Caco-2 (cell line): Measurements from ENCODE around the gene TAF6. TPM values are rescaled to one million over a fixed set of nuclear protein-coding genes. Genes with fewer than 3 reads are reported as not detected.
A peak's percentile ranks its signal among the peaks of the same experiment; 100 is the strongest.

Experiments used
- BruUV-seq: library from RNA; stranded (reverse); fragments of 400-500 nt; replicated peaks from 2 replicates; lab custom pipeline; 2021; lab: Mats Ljungman, UMichigan
- CTCF ChIA-PET: fragments of 300-600 bp; sonication (Branson Sonifier 250); formaldehyde crosslinking; loops from one replicate; lab custom pipeline; 2022; ENCODE audit warnings: antibody characterized with exemption; lab: Charles Lee
- POLR2A ChIA-PET: fragments of 300-600 bp; sonication (Branson Sonifier 250); formaldehyde crosslinking; loops from one replicate; lab custom pipeline; 2022; ENCODE audit warnings: antibody characterized with exemption; lab: Charles Lee
- DNase-seq, 2 experiments: peaks; one replicate each; pipeline versions ENCODE4 v3.0.0 to v3.0.0-alpha.2; 2020 to 2022
- H3K27me3 ChIP-seq: replicated peaks from 2 replicates; pipeline ENCODE4 v1.6.0; 2011; ENCODE audit warnings: low read length; ENCODE audit not compliant: control insufficient read depth, insufficient read depth
- H3K36me3 ChIP-seq: 2 replicates; pipeline ENCODE4 v1.5.1; 2011; ENCODE audit warnings: low read length; ENCODE audit not compliant: control insufficient read depth, insufficient read depth
- H3K4me1 ChIP-seq: fragments of 250-450 bp; sonication (Bioruptor Pico); 2 replicates; pipeline ENCODE4 v1.5.1; 2020; ENCODE audit warnings: mild to moderate bottlenecking
- H3K4me3 ChIP-seq: 2 replicates; pipeline ENCODE4 v1.5.1; 2011; ENCODE audit warnings: low read depth, mild to moderate bottlenecking, control low read depth, low read length
- H3K9me3 ChIP-seq: fragments of 250-450 bp; sonication (Bioruptor Pico); 2 replicates; pipeline ENCODE4 v1.5.1; 2020; ENCODE audit warnings: mild to moderate bottlenecking, moderate library complexity
- H3K27ac Mint-ChIP-seq: one replicate; pipeline ENCODE4 v1.8.0; 2022; ENCODE audit warnings: mixed read lengths; ENCODE audit not compliant: unreplicated experiment
- H3K27me3 Mint-ChIP-seq: one replicate; pipeline ENCODE4 v1.8.0; 2022; ENCODE audit warnings: mixed read lengths; ENCODE audit not compliant: insufficient read depth, unreplicated experiment
- H3K36me3 Mint-ChIP-seq: one replicate; pipeline ENCODE4 v1.8.0; 2022; ENCODE audit warnings: mild to moderate bottlenecking, mixed read lengths; ENCODE audit not compliant: insufficient read depth, unreplicated experiment
- H3K4me1 Mint-ChIP-seq: one replicate; pipeline ENCODE4 v1.8.0; 2022; ENCODE audit warnings: low read depth, mixed read lengths; ENCODE audit not compliant: unreplicated experiment
- H3K4me3 Mint-ChIP-seq: one replicate; pipeline ENCODE4 v1.8.0; 2022; ENCODE audit warnings: mild to moderate bottlenecking, moderate library complexity, mixed read lengths; ENCODE audit not compliant: unreplicated experiment
- H3K9me3 Mint-ChIP-seq: one replicate; pipeline ENCODE4 v1.8.0; 2022; ENCODE audit warnings: mixed read lengths; ENCODE audit not compliant: unreplicated experiment
- intact Hi-C: fragments of 100-400 bp; cut with micrococcal nuclease; formaldehyde crosslinking; loops from one replicate; pipeline ENCODE4 v1.10.0; 2022; ENCODE audit not compliant: unreplicated experiment
- total RNA-seq: library from RNA; stranded (reverse); gene quantifications from 2 replicates; pipeline ENCODE4 v1.2.3, GENCODE V29; 2022
- TF ChIP-seq, protein P1 (sequence below), 2 experiments: fragments of 200-600 bp in 1 of 2; IDR thresholded peaks; 1 replicate in 1 of 2; 2 replicates in 1 of 2; pipeline versions ENCODE4 v1.5.1 to v1.8.0; 2011 to 2022; ENCODE audit warnings: antibody characterized with exemption in 1 of 2, control low read depth in 1 of 2, inconsistent platforms in 1 of 2, low read depth in 1 of 2, low read length in 1 of 2, mild to moderate bottlenecking in 1 of 2, moderate library complexity in 1 of 2; ENCODE audit not compliant: insufficient read depth in 1 of 2, severe bottlenecking in 1 of 2, unreplicated experiment in 1 of 2

The TAF6 gene
- total RNA-seq, 1 experiment from 2014 or later: 81.2 TPM

- TF ChIP-seq, protein P1, sequence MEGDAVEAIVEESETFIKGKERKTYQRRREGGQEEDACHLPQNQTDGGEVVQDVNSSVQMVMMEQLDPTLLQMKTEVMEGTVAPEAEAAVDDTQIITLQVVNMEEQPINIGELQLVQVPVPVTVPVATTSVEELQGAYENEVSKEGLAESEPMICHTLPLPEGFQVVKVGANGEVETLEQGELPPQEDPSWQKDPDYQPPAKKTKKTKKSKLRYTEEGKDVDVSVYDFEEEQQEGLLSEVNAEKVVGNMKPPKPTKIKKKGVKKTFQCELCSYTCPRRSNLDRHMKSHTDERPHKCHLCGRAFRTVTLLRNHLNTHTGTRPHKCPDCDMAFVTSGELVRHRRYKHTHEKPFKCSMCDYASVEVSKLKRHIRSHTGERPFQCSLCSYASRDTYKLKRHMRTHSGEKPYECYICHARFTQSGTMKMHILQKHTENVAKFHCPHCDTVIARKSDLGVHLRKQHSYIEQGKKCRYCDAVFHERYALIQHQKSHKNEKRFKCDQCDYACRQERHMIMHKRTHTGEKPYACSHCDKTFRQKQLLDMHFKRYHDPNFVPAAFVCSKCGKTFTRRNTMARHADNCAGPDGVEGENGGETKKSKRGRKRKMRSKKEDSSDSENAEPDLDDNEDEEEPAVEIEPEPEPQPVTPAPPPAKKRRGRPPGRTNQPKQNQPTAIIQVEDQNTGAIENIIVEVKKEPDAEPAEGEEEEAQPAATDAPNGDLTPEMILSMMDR (IDR thresholded peaks at IDR 0.05; ENCODE audit: insufficient read depth in 1 of 2, low read depth in 1 of 2, low read length in 1 of 2, severe bottlenecking in 1 of 2, unreplicated experiment in 1 of 2): peak; percentile 89 to 91
- Histone ChIP-seq H3K36me3 (peaks cover 1% of the 10 kb centered on the region), H3K4me3 (peak within 1 kb of the TSS; percentile 74), H3K27me3 (no peaks in the 10 kb centered on the region), H3K4me1 (peaks cover 24% of the 10 kb centered on the region), H3K9me3 (0 out of 2 replicates have a peak, but pooled peaks cover 4% of the 10 kb centered on the region)
- CTCF ChIA-PET: interaction anchor here (0.7 to 1.2 kb wide), 3 partner anchors 19 to 166 kb away, joined by 3 to 7 read pairs (median 4); partner anchors contain the start of genes AP4M1 and MCM7
- DNase-seq: peak; percentile 99
- Mint-ChIP-seq H3K9me3 (no peaks in the 10 kb centered on the region), H3K4me1 (peaks cover 14% of the 10 kb centered on the region), H3K27me3 (no peaks in the 10 kb centered on the region), H3K4me3 (peak within 1 kb of the TSS; percentile 83), H3K27ac (peak within 1 kb of the TSS; percentile 46), H3K36me3 (peaks cover 59% of the 10 kb centered on the region)
- no TSS peak for BruUV-seq
- POLR2A ChIA-PET: interaction anchor here (1.0 to 1.2 kb wide), 3 partner anchors 20 to 67 kb away, joined by 3 to 13 read pairs (median 4); partner anchors contain the start of genes AP4M1, LAMTOR4, MCM7 and ZSCAN21
- intact Hi-C loops: loop anchor here (1.0 to 2.0 kb wide), 4 partner anchors 19 to 163 kb away; partner anchors contain the start of genes AP4M1, MCM7, TRIM4 and ZSCAN21
Measured at GRCh38 chr7:100081535-100082102, 37.5 kb downstream of the TAF6 start, which contains the start of gene ZNF3. ZNF3 (minus strand) TSS chr7:100081723; CDS start chr7:100077357, 4,366 bp downstream.

GRCh38 chr7:100080907-100081534, 38.1 kb downstream of the TAF6 start:
- intact Hi-C loops: loop anchor here (1.0 to 2.0 kb wide), 4 partner anchors 20 to 162 kb away; partner anchors contain the start of genes AP4M1, MCM7, TRIM4 and ZSCAN21
- peaks cover 65% of the 10 kb centered on the region for H3K36me3 Mint-ChIP-seq
- Histone ChIP-seq H3K27me3 (no peaks in the 10 kb centered on the region), H3K9me3 (0 out of 2 replicates have a peak, but pooled peaks cover 7% of the 10 kb centered on the region), H3K4me3 (peak overlapping the region; percentile 74), H3K36me3 (peaks cover 3% of the 10 kb centered on the region), H3K4me1 (peaks cover 24% of the 10 kb centered on the region)
- no peaks in the 10 kb centered on the region for H3K9me3 Mint-ChIP-seq
- TF ChIP-seq, protein P1 (IDR thresholded peaks at IDR 0.05; ENCODE audit: insufficient read depth in 1 of 2, low read depth in 1 of 2, low read length in 1 of 2, severe bottlenecking in 1 of 2, unreplicated experiment in 1 of 2): no peak
- H3K27ac Mint-ChIP-seq: peak overlapping the region; percentile 46
- ChIA-PET POLR2A (interaction anchor here (0.9 to 1.0 kb wide), 2 partner anchors 59 to 68 kb away, joined by 3 read pairs; partner anchors contain the start of gene LAMTOR4), CTCF (no interaction called here)
- H3K4me1 Mint-ChIP-seq: peaks cover 14% of the 10 kb centered on the region
- DNase-seq: peak in 1 of 2 experiments; percentile 39
- TSS peak; percentile 60 for BruUV-seq
- H3K4me3 Mint-ChIP-seq: peak overlapping the region; percentile 83
- no peaks in the 10 kb centered on the region for H3K27me3 Mint-ChIP-seq

GRCh38 chr7:100079024-100079560, 40.1 kb downstream of the TAF6 start:
- peaks cover 10% of the 10 kb centered on the region for H3K36me3 ChIP-seq
- TF ChIP-seq, protein P1 (IDR thresholded peaks at IDR 0.05; ENCODE audit: insufficient read depth in 1 of 2, low read depth in 1 of 2, low read length in 1 of 2, severe bottlenecking in 1 of 2, unreplicated experiment in 1 of 2): peak in 1 of 2 experiments; percentile 17
- peak overlapping the region; percentile 0 for H3K27ac Mint-ChIP-seq
- ChIA-PET CTCF (interaction anchor here (0.6 to 1.1 kb wide), 5 partner anchors 21 to 85 kb away, joined by 3 read pairs; partner anchors contain the start of gene ZKSCAN1), POLR2A (interaction anchor here (1.0 to 1.1 kb wide), 2 partner anchors 12 to 21 kb away, joined by 3 to 4 read pairs; no protein-coding TSS in a partner anchor)
- peaks cover 11% of the 10 kb centered on the region; the same call in 1 of the 2 replicates for H3K9me3 ChIP-seq
- peaks cover 84% of the 10 kb centered on the region for H3K36me3 Mint-ChIP-seq
- H3K9me3 Mint-ChIP-seq: no peaks in the 10 kb centered on the region
- peak overlapping the region; percentile 83 for H3K4me3 Mint-ChIP-seq
- no peak overlapping the region for H3K4me3 ChIP-seq
- no peaks in the 10 kb centered on the region for H3K27me3 Mint-ChIP-seq
- no peaks in the 10 kb centered on the region for H3K27me3 ChIP-seq
- H3K4me1 Mint-ChIP-seq: peaks cover 14% of the 10 kb centered on the region
- peak; percentile 62 to 68 for DNase-seq
- no TSS peak for BruUV-seq
- intact Hi-C loops: no loop called here
- peaks cover 24% of the 10 kb centered on the region for H3K4me1 ChIP-seq
